T-helper 1 cell treated with Interleukin-12 subunit alpha and Interleukin-12 subunit beta and Interleukin-4 antibody, amounts not matched to agents 30 ng/mL and 1 ng/mL, for 36 hours (primary cell): ENCODE data around the gene CARS2. TPM values are rescaled to one million over a fixed set of nuclear protein-coding genes. Genes with fewer than 3 reads are reported as not detected.
"Not testable (repeated sequence)": the region's sequence is repeated elsewhere in the genome, so short reads cannot be mapped to it uniquely, and the experiment has no call there.

ENCODE experiments used
- intact Hi-C: fragments of 100-400 bp; cut with micrococcal nuclease; formaldehyde crosslinking; loops from one replicate; pipeline ENCODE4 v1.15.1; 2024
- total RNA-seq: library from RNA; stranded (reverse); gene quantifications from 2 replicates; pipeline ENCODE4 v1.2.3, GENCODE V29; 2022

CARS2 gene
- total RNA-seq, 1 donor from 2014 or later: 81.3 TPM

DNA sequence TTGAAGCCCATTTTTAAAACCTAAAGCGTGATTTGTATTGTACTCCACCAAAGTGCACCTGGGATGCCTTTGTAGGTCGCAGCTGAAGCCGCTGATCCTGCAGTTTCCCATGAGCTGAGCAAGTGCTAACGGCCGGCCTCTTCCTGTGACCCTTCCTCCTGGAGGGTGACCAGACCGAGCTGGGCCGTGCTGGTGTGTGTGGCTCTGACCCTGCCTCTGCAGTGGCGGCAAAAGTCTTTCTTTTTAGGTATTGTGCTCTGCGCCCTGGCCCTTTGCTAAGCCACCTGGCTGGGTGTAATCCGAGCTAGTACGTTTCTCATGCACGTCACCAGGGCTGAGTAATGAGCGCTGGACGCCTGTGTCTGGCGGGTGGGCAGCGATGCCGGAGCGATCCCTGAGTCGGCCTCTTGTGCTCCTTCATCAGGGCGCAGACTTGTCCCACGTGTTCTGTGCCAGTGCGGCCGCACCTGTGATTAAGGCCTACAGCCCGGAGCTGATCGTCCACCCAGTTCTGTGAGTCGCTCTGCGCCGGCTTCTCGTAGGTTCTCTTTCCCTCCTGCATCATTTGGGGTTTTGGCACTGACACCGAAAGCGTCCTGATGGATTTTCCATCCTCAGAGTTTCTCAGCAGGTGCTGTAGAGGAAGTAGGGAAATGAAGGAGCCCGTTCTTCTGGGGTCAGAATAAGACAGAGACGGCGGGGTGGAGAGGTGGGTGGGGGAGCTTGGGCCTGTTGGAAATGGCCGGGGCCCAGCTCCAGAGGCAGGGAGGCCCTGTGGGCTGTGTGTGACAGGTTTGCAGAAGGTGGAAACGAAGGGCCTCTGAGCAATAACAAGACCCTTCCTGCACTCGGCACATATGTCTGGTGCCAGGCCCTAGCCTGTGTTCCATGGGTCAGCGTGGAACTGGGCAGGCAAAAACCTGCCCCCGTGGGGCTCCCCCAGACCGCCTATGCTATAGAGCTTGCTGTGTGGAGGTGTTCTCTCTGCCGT is 80.9 kb downstream of the CARS2 start:
- intact Hi-C loops: no loop called here

GRCh38 chr13:110620596-110620995 is 85.3 kb downstream of the CARS2 start:
- intact Hi-C loops: no loop called here

GRCh38 chr13:110618780-110619179 is 87.1 kb downstream of the CARS2 start:
- intact Hi-C loops: loop anchor here (5.0 to 10.0 kb wide), 2 partner anchors 394 to 1969 kb away; partner anchors contain the start of gene TUBGCP3

DNA sequence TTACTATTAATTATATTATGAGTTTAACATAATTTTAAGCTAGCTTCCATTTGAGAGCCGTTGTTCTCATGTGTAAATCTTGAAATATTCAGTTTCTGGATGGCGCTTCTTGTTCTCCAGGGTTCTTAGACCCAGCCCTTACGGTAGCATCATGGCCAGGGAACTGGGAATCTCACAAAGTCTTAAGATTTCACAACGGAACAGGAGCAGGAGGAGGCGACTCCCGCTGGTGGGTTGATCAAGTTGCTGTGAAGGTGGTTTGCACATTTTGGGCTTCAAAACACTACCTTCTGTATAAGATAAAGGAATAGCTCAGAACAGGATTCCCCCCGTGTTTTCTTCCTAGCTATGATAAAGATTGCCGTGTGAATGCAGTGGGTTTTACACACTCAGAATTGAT is 87.7 kb downstream of the CARS2 start:
- intact Hi-C loops: loop anchor here (5.0 to 10.0 kb wide), 2 partner anchors 393 to 1969 kb away; partner anchors contain the start of gene TUBGCP3

DNA sequence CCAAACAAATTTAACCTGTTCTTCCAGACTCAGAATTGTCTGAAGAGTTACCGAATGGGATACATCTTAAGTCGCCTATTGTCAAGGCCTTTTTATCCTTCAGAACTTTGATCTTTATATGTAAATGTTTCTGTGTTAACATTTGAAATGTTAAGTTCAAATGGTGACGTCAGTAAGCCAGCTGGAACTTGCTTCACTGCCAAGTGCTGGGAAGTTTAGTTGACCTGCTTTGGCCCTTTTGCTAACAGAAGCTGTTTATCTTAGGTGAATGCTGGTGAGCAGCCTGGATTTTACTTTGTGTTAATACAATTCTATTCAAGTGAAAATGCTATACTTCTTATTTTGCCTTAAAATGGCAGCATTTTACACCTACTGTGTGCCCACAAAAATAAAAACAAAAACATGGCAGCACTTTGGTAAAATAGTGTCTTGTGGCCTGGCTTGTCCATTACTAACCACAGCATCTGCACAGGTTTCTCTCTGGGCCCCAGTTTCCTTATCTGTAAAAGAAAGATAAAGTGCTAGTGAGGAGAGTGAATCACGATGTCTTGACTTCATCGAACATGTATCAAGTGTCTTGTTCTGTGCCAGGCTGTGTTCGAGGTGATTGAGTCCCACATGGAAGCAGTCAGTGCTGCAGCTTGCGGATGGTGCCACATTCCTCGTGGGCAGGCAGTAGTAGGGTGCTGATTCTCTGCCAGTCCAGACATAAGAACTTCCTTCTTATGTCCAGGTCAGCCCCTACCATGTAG is 88.4 kb downstream of the CARS2 start:
- intact Hi-C loops: loop anchor here (2.0 to 10.0 kb wide), 3 partner anchors 161 to 1970 kb away; partner anchors contain the start of gene TUBGCP3

DNA sequence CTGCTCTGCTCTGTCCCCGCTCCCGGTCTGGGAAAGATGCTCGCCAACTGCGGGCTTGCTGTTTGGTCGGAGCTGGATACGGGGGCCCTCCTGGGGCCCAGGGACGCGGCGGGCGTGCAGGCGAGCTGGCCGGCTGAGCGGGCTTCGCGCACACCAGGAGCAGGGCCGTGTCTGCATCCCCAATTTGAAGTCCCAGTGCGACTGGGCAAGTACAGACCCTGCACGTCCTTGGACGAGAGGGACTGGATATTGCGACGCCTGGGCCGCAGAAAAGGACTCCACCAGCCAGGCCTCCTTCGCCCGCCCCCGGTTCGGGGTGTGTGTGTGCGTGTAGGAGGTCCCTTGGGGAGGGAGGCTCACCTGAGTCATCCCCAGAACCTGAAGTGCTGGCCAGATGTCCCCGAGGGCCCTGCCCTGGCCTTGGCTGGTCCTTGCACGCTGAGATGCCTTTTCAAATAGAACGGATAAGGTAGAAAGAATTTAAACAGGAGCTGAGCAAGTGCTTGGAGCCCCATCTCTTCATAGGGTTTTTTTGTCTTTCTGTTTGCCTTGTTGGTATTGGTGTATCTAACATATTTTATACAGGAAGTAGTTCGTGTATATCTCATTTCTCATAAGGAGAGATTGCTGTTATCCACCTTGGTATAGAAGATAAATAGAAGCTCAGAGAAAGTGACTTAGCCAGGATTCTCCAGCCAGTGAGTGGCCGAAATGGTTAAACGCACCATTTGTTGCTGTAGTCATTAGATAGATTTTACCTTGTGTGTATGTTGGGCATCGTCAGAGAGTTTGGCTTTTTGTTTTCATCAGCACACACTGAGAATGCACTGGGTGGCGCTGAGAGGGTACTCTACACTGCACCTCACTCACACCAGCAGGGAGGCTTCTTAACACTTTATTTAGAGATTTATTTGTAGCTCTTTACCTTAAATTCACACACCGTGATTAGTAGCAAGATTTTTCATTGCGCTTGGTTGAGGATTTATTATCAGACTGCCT is 89.5 kb downstream of the CARS2 start:
- intact Hi-C loops: loop anchor here (1.0 to 10.0 kb wide), 7 partner anchors 13 to 1971 kb away; partner anchors contain the start of gene TUBGCP3

- intact Hi-C loops: loop anchor here (1.0 to 10.0 kb wide), 11 partner anchors 14 to 1972 kb away; partner anchors contain the start of genes CARS2 and TUBGCP3
Measured at GRCh38 chr13:110615322-110616102, 90.4 kb downstream of the CARS2 start, which contains the start of gene NAXD. NAXD (plus strand) TSS chr13:110615545; CDS start chr13:110615602, 57 bp downstream.

GRCh38 chr13:110615005-110615321 is 91.0 kb downstream of the CARS2 start:
- intact Hi-C loops: loop anchor here (1.0 to 10.0 kb wide), 6 partner anchors 22 to 1972 kb away; partner anchors contain the start of genes CARS2 and TUBGCP3

- intact Hi-C loops: loop anchor here (10.0 kb wide), 1 partner anchor 386 kb away; no protein-coding TSS in a partner anchor
Measured at GRCh38 chr13:110610955-110611595, 94.8 kb downstream of the CARS2 start.

- intact Hi-C loops: no loop called here
Measured at GRCh38 chr13:110607675-110608224, 98.2 kb downstream of the CARS2 start.

- intact Hi-C loops: not testable (repeated sequence)
Measured at GRCh38 chr13:110606281-110606680, 99.6 kb downstream of the CARS2 start.

DNA sequence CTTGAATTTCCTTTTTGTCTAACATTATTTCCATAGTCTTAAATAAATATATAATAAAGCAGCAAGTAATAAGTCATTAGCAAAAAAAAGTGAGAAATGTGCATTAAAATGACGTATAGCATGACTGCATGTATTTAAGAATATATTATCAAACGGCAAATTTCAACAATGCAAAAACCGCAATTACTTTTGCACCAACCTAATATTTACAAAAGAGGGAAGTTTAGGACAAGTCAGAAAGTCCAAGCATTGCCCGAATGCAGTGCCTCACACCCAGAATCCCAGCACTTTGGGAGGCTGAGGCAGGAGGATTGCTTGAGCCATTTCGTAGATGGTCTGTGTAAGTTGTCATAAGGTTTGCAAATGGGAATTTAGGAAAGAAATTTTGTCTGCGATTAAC is 100.8 kb downstream of the CARS2 start:
- intact Hi-C loops: no loop called here

DNA sequence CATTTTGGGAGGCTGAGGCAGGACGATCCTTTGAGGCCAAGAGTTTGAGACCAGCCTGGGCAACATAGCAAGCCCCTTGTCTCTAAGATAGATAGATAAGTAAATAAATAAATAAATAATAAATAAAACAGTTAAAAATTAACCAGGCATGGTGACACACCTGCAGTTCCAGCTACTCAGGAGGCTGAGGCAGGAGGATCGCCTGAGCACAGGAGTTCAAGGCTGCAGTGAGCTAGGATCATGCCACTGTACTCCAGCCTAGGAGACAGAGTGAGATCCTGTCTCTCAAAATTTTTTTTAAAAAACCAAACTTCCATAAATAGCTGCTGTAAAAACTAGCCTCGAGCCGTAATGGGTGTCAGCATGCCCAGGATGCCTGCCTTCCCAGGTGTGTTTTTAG is 104.9 kb downstream of the CARS2 start:
- intact Hi-C loops: no loop called here

- intact Hi-C loops: no loop called here
Measured at GRCh38 chr13:110600261-110600819, 105.6 kb downstream of the CARS2 start.

- intact Hi-C loops: no loop called here
Measured at GRCh38 chr13:110597041-110597689, 108.8 kb downstream of the CARS2 start.

- intact Hi-C loops: loop anchor here (1.0 to 5.0 kb wide), 3 partner anchors 21 to 1849 kb away; partner anchors contain the start of gene NAXD
Measured at GRCh38 chr13:110593430-110594130, 112.3 kb downstream of the CARS2 start.

- intact Hi-C loops: loop anchor here (1.0 to 5.0 kb wide), 3 partner anchors 22 to 1850 kb away; partner anchors contain the start of gene NAXD
Measured at GRCh38 chr13:110592665-110593064, 113.3 kb downstream of the CARS2 start.
